MCF 10A (cell line): ENCODE results near the gene CHD1. TPM values are rescaled to one million over a fixed set of nuclear protein-coding genes. Genes with fewer than 3 reads are reported as not detected.

Experiments used
- Bru-seq: library from RNA; stranded (reverse); fragments of 400-500 nt; gene quantifications from one replicate; lab custom pipeline; 2021; lab: Mats Ljungman, UMichigan
- BruChase-seq, 2 experiments: library from RNA; stranded (reverse); fragments of 400-500 nt; gene quantifications; one replicate each; lab custom pipeline; 2021; lab: Mats Ljungman, UMichigan
- BruUV-seq: library from RNA; stranded (reverse); fragments of 400-500 nt; replicated peaks from 2 replicates; lab custom pipeline; 2021; lab: Mats Ljungman, UMichigan
- CTCF ChIA-PET: fragments of 300-600 bp; sonication (Branson Sonifier 250); formaldehyde crosslinking; extraction: SDS; loops from one replicate; lab custom pipeline; 2021; ENCODE audit warnings: antibody characterized with exemption, inconsistent platforms; lab: Yijun Ruan, JAX
- POLR2A ChIA-PET: fragments of 300-600, 350-650 bp; sonication (Branson Sonifier 250); formaldehyde crosslinking; extraction: SDS; loops from one replicate; lab custom pipeline; 2020; ENCODE audit warnings: antibody characterized with exemption, inconsistent platforms; lab: Yijun Ruan, JAX
- DNase-seq: peaks from one replicate; pipeline ENCODE4 v3.0.0-alpha.2; 2018; ENCODE audit not compliant: unreplicated experiment
- H3K27ac Mint-ChIP-seq: one replicate; pipeline ENCODE4 v1.8.0; 2022; ENCODE audit warnings: mild to moderate bottlenecking, low read depth, mixed read lengths; ENCODE audit not compliant: unreplicated experiment
- H3K27me3 Mint-ChIP-seq: one replicate; pipeline ENCODE4 v1.8.0; 2022; ENCODE audit warnings: mixed read lengths; ENCODE audit not compliant: insufficient read depth, unreplicated experiment
- H3K36me3 Mint-ChIP-seq: one replicate; pipeline ENCODE4 v1.8.0; 2022; ENCODE audit warnings: mild to moderate bottlenecking, moderate library complexity, mixed read lengths; ENCODE audit not compliant: insufficient read depth, unreplicated experiment
- H3K4me1 Mint-ChIP-seq: one replicate; pipeline ENCODE4 v1.8.0; 2022; ENCODE audit warnings: mixed read lengths; ENCODE audit not compliant: insufficient read depth, unreplicated experiment
- H3K4me3 Mint-ChIP-seq: one replicate; pipeline ENCODE4 v1.8.0; 2022; ENCODE audit warnings: mild to moderate bottlenecking, moderate library complexity, mixed read lengths; ENCODE audit not compliant: unreplicated experiment
- H3K9me3 Mint-ChIP-seq: one replicate; pipeline ENCODE4 v1.8.0; 2022; ENCODE audit warnings: mixed read lengths; ENCODE audit not compliant: unreplicated experiment
- CTCF ChIP-seq: fragments of 200-600 bp; IDR thresholded peaks from one replicate; pipeline ENCODE4 v1.8.0; 2022; ENCODE audit warnings: antibody characterized with exemption, mild to moderate bottlenecking; ENCODE audit not compliant: unreplicated experiment
- intact Hi-C: fragments of 100-400 bp; cut with micrococcal nuclease; formaldehyde crosslinking; loops from 2 replicates; pipeline ENCODE4 v1.14.1; 2022
- long read RNA-seq: library from polyadenylated mRNA; stranded (forward); transcript quantifications from one replicate; pipeline ENCODE4 v2.0.0, GENCODE V29; 2022
- total RNA-seq: library from RNA; stranded (reverse); gene quantifications from 2 replicates; pipeline ENCODE4 v1.2.3, GENCODE V29; 2022

CHD1 gene
- total RNA-seq (50.8 and 54.7 TPM in 2 replicates), Bru-seq, nascent RNA (percentile 95 among the genes with signal in this experiment), BruChase-seq, experiment 1, labeled RNA remaining after a 6-hour chase (percentile 89 among the genes with signal in this experiment), BruChase-seq, experiment 2, labeled RNA remaining after a 2-hour chase (percentile 95 among the genes with signal in this experiment)
- long read RNA-seq, full-length matches to known transcripts: 40 of 62 reads
- long read RNA-seq, partial matches to known transcripts: 10 of 62 reads
- long read RNA-seq, other reads (novel, unspliced or antisense): 12 of 62 reads

DNA sequence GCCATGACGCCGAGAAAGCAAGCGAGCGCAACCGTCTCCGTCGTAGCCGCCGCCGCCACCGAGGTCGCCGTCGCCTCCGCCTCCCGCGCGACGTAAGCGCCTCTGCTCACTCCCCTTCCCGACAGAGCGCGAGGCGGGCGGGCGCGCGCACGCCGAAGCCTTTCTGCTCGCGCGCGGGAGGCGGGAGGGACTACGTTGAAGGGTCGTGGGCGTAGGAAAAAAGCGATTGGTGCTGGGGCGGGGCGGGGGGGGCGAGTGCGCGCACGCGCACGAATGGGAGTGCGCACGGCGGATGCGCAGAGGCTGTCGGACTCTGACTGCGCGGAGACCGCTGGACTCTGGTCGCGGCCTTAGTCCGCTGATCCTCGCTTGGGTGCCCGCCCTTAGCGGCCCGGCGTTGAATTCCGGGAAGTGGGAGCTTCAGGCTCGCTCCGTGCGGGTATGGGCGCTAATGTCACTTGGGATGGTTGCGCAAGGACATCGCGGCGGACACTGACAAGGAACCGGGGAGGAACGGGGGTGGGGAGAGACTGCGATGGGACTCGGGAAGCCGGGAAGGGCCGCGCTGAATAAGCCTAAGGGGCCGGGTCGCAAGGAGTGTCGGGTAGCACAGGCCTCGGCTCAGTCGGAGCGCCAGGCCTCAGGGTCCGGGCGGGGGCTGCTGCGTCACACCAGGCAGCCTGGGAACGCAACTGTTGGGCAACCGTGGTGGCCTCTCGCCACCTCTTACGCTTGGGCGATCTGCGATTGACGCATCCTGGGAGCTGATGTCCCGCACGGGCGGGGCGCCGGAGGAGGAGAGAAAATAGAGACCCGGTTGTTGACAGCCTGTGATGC is at the start of gene CHD1:
Gene CHD1 (minus strand): TSS at position 135 of the 837 bp plus-strand sequence. CDS start 2,621 bp downstream, outside the sequence.
- peak within 1 kb of the TSS; percentile 100 for H3K27ac Mint-ChIP-seq

DNA sequence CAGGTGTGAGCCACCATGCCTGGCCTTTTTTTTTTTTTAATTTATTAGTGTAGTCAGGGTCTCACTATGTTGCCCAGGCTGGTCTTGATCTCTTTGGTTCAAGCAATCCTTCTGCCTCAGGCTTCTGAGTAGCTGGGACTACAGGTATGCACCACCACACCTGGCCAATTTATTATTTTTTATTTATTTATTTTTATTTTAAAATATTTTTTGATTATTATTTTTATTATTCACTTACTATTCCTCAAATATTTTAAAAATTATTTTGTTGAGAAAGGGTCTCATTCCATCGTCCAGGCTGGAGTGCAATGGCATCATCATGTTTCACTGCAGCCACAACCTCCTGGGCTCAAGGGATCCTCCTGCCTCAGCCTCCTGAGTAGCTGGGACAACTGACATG is 49.7 kb upstream of the CHD1 start:
- TF ChIP-seq CTCF: no peak
- Mint-ChIP-seq H3K36me3 (no peaks in the 10 kb centered on the region), H3K4me3 (no peak overlapping the region), H3K27me3 (no peaks in the 10 kb centered on the region), H3K4me1 (peaks cover 27% of the 10 kb centered on the region), H3K27ac (no peak overlapping the region), H3K9me3 (no peaks in the 10 kb centered on the region)
- CTCF ChIA-PET: interaction anchor here (0.8 to 1.4 kb wide), 3 partner anchors 10 to 831 kb away, joined by 3 to 4 read pairs (median 3); no protein-coding TSS in a partner anchor
- no TSS peak for BruUV-seq
- POLR2A ChIA-PET: interaction anchor here (0.6 to 1.8 kb wide), 5 partner anchors 19 to 1796 kb away, joined by 3 to 11 read pairs (median 4); partner anchors contain the start of gene CHD1
- no peak for DNase-seq
- intact Hi-C loops: no loop called here

More for the DNA sequence above, at the start of gene CHD1:
- Mint-ChIP-seq H3K27me3 (no peaks in the 10 kb centered on the region), H3K4me1 (peaks cover 16% of the 10 kb centered on the region), H3K4me3 (peak within 1 kb of the TSS; percentile 78), H3K9me3 (no peaks in the 10 kb centered on the region), H3K36me3 (peaks cover 53% of the 10 kb centered on the region)
- no peak for TF ChIP-seq CTCF
- BruUV-seq: no TSS peak
- POLR2A ChIA-PET: interaction anchor here (0.6 to 7.8 kb wide), 33 partner anchors 8 to 1719 kb away, joined by 3 to 167 read pairs (median 5); no protein-coding TSS in a partner anchor
- intact Hi-C loops: loop anchor here (1.0 kb wide), 2 partner anchors 103 to 131 kb away; no protein-coding TSS in a partner anchor
- CTCF ChIA-PET: interaction anchor here (0.7 to 1.0 kb wide), 3 partner anchors 13 to 18 kb away, joined by 3 to 4 read pairs (median 3); no protein-coding TSS in a partner anchor
- DNase-seq: peak; percentile 98

DNA sequence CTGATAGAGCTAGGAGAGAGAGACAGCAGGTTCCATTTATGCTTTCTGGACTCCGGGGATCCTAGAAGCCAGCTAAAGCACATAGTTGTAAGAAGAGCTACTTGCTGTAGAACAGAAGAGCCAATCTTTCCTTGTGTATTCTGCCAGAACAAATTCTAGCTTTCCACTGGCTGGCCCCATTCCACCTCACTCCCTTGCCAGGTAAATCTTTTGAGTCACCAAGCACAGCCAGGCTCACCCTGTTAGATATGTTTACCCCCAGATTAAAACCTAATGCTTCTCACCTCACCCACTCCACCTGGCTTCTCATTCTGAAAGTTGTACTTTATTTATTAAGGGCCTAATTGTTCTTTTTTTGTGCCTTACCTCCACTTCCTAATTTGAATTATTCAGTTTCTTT is 48.9 kb upstream of the CHD1 start:
- DNase-seq: peak; percentile 22
- Mint-ChIP-seq H3K9me3 (no peaks in the 10 kb centered on the region), H3K4me3 (no peak overlapping the region), H3K27ac (no peak overlapping the region), H3K4me1 (peaks cover 27% of the 10 kb centered on the region), H3K27me3 (no peaks in the 10 kb centered on the region), H3K36me3 (no peaks in the 10 kb centered on the region)
- ChIA-PET CTCF (interaction anchor here (0.7 to 1.4 kb wide), 4 partner anchors 9 to 1818 kb away, joined by 3 to 4 read pairs (median 3); no protein-coding TSS in a partner anchor), POLR2A (interaction anchor here (0.6 to 1.8 kb wide), 8 partner anchors 15 to 51 kb away, joined by 3 to 11 read pairs (median 3); partner anchors contain the start of gene CHD1)
- TF ChIP-seq CTCF: no peak
- no TSS peak for BruUV-seq
- intact Hi-C loops: no loop called here
